Effector memory CD4-positive, alpha-beta T cell (primary cell): Measurements from ENCODE around the gene RAB7B.

Experiments used
- DNase-seq, 3 donors: peaks; one replicate each; pipeline ENCODE4 v3.0.0-alpha.2; 2020
- H3K27ac ChIP-seq: 2 replicates; pipeline ENCODE4 v1.7.0; 2013; ENCODE audit warnings: mild to moderate bottlenecking, low read length, moderate library complexity; ENCODE audit not compliant: insufficient read depth, poor library complexity, severe bottlenecking
- H3K27me3 ChIP-seq: replicated peaks from 2 replicates; pipeline ENCODE4 v1.7.0; 2013; ENCODE audit warnings: mild to moderate bottlenecking, low read length; ENCODE audit not compliant: insufficient read depth, control insufficient read depth, poor library complexity, severe bottlenecking
- H3K36me3 ChIP-seq: 2 replicates; pipeline ENCODE4 v1.7.0; 2013; ENCODE audit warnings: mild to moderate bottlenecking, low read length, moderate library complexity; ENCODE audit not compliant: control insufficient read depth, insufficient read depth
- H3K4me1 ChIP-seq: 2 replicates; pipeline ENCODE4 v1.7.0; 2013; ENCODE audit warnings: low read length, mild to moderate bottlenecking; ENCODE audit not compliant: control insufficient read depth, insufficient read depth, poor library complexity, severe bottlenecking
- H3K4me3 ChIP-seq: 2 replicates; pipeline ENCODE4 v1.7.0; 2013; ENCODE audit warnings: low read length, low read depth, mild to moderate bottlenecking; ENCODE audit not compliant: insufficient read depth, poor library complexity, severe bottlenecking
- H3K9me3 ChIP-seq: 2 replicates; pipeline ENCODE4 v1.7.0; 2013; ENCODE audit warnings: mild to moderate bottlenecking, low read length, moderate library complexity; ENCODE audit not compliant: control insufficient read depth

RAB7B gene

DNA sequence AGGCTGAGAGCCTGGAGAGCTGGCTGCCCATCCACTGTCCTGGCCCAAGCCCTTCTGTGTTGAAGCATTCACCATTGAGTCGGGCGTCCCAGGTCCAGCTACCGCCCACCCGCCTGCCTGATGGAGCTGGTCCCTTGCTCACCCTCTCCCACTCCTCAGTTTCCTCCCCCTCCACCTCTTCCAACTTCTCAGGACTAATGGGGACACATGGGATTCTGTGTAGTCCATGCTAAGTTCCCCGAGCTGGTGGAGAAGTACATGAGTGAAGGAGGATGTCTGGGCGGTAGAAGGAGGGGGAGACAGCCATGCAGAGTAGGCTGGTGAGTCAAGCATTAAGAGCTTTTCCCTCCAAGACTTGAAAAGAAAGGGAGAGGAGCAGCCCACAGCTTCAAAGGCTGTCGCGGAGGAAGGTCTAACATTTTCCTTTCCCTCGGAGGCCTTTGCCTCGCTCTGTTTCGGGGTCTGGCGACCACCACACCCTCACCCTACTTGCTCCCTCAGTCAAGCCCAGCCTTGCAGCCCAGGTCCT, 60.5 kb downstream of the RAB7B start:
- peaks cover 12% of the 10 kb centered on the region for H3K27me3 ChIP-seq
- H3K4me1 ChIP-seq: no peaks in the 10 kb centered on the region
- DNase-seq: no peak
- H3K9me3 ChIP-seq: no peaks in the 10 kb centered on the region
- no peaks in the 10 kb centered on the region for H3K36me3 ChIP-seq
- H3K4me3 ChIP-seq: no peak overlapping the region
- no peak overlapping the region for H3K27ac ChIP-seq

DNA sequence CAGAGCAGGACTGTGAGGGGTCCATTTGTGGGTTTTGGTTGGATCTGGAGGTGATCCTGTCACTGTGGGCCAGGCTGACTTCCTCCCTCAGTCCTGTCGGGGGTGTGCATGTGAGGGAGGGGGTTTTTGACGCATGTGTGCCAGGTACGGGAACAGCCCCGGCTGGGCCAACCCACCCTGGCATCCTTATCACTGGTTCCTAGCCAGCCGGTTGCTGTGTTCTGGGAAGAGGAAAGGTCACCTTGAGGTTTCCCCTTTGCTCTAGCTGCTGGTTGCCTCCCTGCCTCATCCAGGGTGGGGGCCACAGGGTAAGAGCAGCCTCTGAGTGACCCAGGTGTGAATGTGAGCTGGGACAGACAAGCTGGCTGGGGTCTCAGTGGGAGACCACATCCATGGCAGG, 62.5 kb downstream of the RAB7B start:
- Histone ChIP-seq H3K27ac (no peak overlapping the region), H3K27me3 (peaks cover 12% of the 10 kb centered on the region), H3K4me1 (no peaks in the 10 kb centered on the region), H3K9me3 (no peaks in the 10 kb centered on the region), H3K36me3 (no peaks in the 10 kb centered on the region), H3K4me3 (no peak overlapping the region)
- no peak for DNase-seq

DNA sequence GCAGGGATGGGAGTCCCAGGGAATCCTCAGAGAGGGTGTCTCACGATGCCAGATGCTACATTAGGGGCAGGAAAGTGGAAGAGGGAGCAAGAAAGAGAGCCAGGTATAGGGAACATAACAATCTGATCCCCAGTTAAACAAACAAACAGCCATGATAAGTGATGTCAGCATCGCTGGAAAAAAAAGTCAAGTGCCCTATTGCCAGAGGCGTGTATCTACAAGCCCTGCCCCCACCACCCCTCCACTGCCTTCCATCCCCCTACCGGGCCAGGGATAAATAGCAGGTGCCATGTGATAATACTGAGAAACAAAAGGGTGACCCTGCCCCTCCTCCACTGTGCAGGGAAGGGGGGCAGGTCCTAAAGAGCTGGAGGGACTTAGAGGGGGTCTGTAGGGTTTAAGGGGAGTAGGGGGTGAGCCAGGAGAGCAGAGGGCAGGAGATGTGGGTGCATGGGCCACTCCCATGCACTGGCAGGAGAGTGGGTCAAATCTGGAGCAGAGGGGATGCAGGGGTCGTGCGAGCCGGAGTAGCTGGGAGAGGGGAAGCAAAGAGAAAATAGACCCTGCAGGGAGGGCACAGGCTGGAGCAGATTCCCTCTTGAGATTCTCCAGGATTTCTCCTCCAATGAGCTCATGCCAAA, 63.4 kb downstream of the RAB7B start:
- H3K27me3 ChIP-seq: peaks cover 12% of the 10 kb centered on the region
- no peaks in the 10 kb centered on the region for H3K4me1 ChIP-seq
- no peak overlapping the region for H3K27ac ChIP-seq
- H3K4me3 ChIP-seq: no peak overlapping the region
- no peak for DNase-seq
- H3K9me3 ChIP-seq: no peaks in the 10 kb centered on the region
- no peaks in the 10 kb centered on the region for H3K36me3 ChIP-seq

DNA sequence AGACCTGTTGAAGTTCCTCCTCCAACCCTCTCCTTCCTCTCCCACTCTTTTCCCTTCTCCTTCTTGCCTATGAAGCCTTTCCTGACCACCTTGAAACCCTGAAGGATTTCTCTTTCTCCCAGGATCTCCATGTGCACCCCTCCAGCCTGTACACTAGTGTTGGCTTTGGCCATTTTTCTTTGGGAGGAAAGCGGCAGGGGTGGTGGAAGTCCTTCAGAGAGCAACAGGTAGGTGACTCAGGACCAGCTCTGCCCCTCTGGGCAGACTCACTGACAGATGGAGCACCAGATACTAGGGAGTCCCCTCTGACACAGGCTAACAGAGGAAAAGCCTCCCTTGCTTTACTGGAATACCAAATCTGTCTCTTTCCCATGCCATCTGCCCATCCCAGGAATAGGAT, 64.5 kb downstream of the RAB7B start:
- H3K9me3 ChIP-seq: no peaks in the 10 kb centered on the region
- H3K4me3 ChIP-seq: no peak overlapping the region
- no peak overlapping the region for H3K27ac ChIP-seq
- H3K27me3 ChIP-seq: peaks cover 12% of the 10 kb centered on the region
- H3K36me3 ChIP-seq: no peaks in the 10 kb centered on the region
- DNase-seq: no peak
- no peaks in the 10 kb centered on the region for H3K4me1 ChIP-seq

DNA sequence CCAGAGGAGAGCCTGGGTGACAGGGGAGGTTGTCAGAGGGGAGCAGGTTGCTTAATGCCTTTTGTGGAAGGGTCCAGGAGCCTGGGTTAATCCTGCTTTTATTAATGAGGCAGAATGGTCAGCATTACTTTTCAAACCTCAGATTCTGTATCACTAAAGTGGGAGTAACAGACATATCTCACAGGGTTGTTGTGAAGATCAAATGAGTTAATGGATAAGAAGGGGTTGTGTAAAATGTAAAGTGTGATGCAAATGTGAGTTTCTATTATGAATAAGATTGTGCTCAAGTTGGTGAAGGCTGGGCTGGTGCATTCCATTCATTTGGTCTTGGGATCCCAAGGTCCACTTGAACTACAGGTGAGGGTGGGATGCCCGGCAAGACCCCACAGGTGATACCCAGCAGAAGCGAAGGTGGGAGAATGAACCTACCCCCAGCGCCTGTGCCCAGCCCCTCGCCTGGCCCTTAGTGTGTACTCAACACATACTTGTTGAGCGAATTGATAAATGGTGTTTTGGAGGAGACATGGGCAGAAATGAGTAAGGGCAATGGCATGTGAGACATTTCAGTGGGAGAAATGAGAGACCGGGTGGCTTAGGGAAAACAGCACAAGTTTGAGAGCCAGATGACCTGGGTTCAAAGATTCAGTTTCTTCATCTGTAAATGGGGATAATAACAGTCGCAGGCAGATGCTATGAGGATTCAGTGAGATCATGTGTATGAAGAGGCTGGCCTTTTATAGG, 66.2 kb downstream of the RAB7B start:
- H3K4me1 ChIP-seq: no peaks in the 10 kb centered on the region
- no peak overlapping the region for H3K27ac ChIP-seq
- no peaks in the 10 kb centered on the region for H3K36me3 ChIP-seq
- H3K27me3 ChIP-seq: peaks cover 9% of the 10 kb centered on the region
- no peak for DNase-seq
- no peaks in the 10 kb centered on the region for H3K9me3 ChIP-seq
- no peak overlapping the region for H3K4me3 ChIP-seq

DNA sequence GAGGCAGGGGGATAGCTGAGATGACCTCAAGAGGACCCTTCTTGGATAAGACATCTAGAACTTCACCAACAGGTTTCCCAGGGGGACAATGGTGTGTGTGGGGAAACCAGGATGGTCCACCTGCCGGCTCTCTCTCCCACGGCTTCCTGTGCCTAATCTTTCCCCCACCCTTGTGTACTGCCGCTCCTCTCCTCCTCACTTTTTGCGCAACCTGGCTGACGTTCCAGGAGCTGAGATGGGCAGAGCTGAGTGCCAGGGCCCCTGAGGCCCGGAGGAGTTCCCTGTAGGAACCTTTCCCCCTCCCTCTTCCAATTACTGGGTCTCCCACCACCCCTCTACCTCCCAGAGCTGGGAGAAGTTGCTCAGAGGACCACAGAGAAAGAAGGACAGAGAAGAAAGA, 66.9 kb downstream of the RAB7B start:
- Histone ChIP-seq H3K4me3 (no peak overlapping the region), H3K4me1 (no peaks in the 10 kb centered on the region), H3K27ac (no peak overlapping the region), H3K36me3 (no peaks in the 10 kb centered on the region), H3K27me3 (peaks cover 5% of the 10 kb centered on the region), H3K9me3 (no peaks in the 10 kb centered on the region)
- no peak for DNase-seq

DNA sequence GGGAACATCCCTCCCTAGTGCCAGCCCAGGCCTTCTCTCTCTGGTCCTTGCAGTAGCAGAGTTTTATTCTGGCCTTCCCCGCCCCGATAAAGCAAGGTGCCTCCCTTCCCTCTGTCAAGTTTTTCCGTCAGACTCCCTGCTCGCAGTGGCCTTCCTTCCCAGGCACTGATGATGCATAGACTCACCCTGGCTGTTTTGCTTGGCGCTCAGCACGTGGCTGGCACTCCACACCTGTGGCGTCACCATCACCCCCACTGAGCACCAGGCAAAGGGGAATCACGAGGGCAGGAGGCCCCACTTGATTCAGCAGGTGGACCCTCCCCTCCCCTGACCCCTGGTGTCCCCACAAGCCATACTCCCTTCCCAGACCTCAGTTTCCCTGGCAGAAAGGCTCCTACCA, 67.3 kb downstream of the RAB7B start:
- H3K27ac ChIP-seq: no peak overlapping the region
- no peaks in the 10 kb centered on the region for H3K9me3 ChIP-seq
- no peaks in the 10 kb centered on the region for H3K36me3 ChIP-seq

DNA sequence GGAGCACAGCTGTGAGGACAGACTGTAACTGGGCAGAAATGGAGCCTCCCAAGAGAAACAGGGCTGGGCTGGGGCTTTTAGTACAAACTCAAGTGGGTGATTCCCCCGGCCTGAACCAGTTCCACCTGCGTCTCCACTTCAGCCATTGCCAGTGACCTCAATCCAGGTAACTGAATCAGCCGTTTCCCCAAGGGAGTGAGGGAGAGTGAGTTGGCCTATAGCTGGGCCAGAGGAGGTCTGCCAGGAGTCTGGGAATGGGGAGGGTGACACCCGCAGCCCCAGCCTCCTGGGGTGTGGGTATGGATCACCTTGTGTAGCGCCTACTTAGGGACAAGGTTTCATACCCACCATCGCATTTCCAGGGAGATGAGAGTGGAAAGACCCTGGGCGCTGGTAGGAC, 68.4 kb downstream of the RAB7B start:
- Histone ChIP-seq H3K36me3 (no peaks in the 10 kb centered on the region), H3K27me3 (peaks cover 5% of the 10 kb centered on the region), H3K4me3 (no peak overlapping the region), H3K9me3 (no peaks in the 10 kb centered on the region), H3K27ac (no peak overlapping the region), H3K4me1 (no peaks in the 10 kb centered on the region)
- DNase-seq: no peak

More for the DNA sequence above, 67.3 kb downstream of the RAB7B start:
- Histone ChIP-seq H3K27me3 (peaks cover 5% of the 10 kb centered on the region), H3K4me3 (no peak overlapping the region), H3K4me1 (no peaks in the 10 kb centered on the region)
- DNase-seq: no peak

DNA sequence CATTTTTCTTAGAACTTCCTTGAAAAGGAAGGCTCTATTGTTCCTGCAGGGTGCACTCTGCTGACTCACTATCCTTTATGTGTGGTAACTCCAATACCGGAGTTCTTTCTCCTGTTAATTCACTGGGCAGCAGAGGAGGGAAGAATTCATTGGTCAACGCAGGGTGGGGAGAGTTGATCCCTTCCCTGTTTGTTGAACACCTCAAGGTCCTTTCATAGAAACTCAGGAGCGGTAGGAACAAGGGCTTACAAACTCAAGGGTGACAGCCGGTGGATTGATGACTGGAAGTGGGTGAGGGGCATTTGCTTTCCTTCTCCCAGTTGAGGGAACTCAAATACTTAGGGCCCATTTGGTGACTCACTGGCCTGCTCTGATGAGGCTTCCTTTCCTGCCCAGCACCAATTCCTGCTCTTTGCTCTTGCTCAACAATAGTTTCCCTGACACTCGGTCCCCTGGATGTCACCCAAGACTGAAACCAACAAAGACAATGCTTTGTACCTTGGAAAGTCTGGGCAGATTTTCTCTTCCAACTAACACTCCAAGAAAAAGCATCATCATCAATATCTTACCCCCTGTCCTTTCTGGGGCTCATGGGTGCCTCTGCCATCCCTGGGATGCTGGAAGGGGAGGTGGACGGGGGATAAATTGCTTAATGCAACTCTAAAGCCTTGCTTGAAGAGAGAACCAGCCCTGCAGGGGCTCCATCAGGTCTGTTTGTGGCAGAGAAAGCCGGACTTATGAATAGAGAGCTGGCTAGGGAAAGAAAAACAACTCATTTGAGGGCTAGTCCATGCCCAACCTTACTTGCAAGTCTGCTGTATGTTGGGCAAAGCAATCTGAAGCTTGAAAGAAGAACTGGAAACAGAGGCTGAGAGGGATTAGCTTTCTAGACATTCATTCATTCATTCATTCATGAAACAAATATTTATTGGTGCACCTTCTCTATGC, 69.2 kb downstream of the RAB7B start:
- Histone ChIP-seq H3K36me3 (no peaks in the 10 kb centered on the region), H3K27me3 (peaks cover 5% of the 10 kb centered on the region)

More for the DNA sequence above, 69.2 kb downstream of the RAB7B start:
- H3K27ac ChIP-seq: no peak overlapping the region
- no peak overlapping the region for H3K4me3 ChIP-seq
- H3K9me3 ChIP-seq: no peaks in the 10 kb centered on the region
- H3K4me1 ChIP-seq: no peaks in the 10 kb centered on the region
- no peak for DNase-seq
